ENCODE measurements around the gene SIM1.

SIM1 gene, protein sequence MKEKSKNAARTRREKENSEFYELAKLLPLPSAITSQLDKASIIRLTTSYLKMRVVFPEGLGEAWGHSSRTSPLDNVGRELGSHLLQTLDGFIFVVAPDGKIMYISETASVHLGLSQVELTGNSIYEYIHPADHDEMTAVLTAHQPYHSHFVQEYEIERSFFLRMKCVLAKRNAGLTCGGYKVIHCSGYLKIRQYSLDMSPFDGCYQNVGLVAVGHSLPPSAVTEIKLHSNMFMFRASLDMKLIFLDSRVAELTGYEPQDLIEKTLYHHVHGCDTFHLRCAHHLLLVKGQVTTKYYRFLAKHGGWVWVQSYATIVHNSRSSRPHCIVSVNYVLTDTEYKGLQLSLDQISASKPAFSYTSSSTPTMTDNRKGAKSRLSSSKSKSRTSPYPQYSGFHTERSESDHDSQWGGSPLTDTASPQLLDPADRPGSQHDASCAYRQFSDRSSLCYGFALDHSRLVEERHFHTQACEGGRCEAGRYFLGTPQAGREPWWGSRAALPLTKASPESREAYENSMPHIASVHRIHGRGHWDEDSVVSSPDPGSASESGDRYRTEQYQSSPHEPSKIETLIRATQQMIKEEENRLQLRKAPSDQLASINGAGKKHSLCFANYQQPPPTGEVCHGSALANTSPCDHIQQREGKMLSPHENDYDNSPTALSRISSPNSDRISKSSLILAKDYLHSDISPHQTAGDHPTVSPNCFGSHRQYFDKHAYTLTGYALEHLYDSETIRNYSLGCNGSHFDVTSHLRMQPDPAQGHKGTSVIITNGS

DNA sequence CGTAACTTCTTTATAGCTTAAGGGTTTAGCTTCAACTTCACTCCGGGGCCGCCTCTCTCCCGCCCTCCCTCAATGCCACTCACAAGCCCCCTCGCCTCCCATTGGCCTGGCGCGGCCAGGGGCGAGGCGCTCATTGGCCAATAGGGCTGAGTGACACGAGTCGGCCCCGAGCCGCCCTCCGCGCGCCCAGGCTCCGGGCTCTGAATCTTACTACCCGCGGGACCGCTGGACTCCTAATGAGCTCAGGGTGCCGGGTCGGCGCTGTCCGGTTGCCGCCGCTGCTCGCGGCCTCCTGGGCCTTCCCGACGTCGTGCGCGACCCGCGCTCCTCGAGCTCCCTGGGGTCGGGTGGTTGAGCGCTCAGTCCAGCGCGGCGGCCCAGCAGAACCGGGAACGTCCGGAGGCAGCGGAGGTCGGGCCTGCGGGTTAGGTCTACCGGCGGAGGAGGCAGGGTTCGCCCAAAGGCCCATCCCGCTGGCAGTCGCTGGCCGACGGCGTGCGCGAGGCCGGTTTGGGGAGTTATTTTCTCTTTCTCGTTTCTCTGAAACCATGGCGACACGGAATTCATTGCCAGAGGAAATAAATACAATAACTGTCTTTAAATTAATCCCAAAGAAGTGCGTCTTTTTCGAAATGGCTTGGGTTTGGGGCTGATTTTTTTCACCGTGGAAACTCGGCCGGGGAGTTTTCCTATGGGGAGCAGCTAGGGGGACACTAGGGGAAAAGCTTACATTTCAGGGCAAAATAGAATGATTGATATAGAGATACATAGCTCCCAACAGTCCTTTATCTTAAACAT, at the start of gene SIM1:
SIM1 (minus strand) TSS at position 19 of the 798 bp plus-strand sequence. CDS start 1,453 bp downstream, outside the sequence.
- no peak for DNase-seq

DNA sequence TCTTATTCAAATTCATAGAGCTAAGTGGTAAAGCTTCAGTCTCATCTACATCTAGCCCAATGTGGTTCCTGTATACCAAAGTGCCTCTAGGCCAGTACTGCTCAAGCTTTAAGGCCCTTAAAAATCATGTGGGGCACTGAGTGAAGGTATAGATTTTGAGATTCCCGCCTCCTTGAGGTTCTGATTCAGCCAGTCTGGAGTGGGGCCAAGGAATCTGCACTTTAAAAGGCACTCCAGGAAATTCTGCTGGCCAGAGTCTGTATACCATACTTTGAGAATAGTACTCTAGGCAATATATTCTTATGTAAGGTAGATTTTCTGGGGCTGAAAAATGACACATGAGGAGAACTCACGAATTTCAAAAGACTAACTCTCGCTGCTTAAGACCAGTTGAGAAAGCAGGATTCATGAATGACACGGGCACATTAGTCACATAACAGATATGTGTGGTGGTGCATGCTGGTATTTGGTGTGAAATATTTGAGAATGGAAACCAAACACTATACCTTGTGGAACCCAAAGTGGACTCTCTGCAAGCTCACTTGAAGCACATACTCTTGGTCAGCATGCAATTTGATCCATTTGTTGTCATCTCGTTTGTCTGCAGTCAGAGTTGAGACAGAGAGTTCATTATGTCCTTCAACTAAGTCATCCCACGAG, 47.6 kb upstream of the SIM1 start:
- no peak for DNase-seq

DNA sequence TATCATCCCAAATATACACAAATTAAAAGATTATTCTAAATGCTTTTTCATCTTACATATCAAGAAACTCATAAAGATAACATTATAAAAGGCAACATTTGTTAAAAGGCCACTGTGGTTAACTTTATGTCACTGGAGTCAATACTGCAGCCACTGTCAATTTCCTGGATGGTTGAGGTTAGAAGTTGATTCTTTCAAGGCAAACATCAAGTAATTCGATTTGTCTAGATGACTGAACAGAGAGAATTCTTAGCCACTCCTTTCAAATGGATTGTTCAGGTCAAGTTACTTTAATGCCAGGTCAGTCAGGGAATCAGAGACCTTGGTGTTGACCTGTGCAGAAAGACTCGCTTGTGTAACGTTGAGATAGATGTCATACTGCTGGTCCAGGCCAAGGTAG, 44.4 kb upstream of the SIM1 start:
- DNase-seq, result no peak

DNA sequence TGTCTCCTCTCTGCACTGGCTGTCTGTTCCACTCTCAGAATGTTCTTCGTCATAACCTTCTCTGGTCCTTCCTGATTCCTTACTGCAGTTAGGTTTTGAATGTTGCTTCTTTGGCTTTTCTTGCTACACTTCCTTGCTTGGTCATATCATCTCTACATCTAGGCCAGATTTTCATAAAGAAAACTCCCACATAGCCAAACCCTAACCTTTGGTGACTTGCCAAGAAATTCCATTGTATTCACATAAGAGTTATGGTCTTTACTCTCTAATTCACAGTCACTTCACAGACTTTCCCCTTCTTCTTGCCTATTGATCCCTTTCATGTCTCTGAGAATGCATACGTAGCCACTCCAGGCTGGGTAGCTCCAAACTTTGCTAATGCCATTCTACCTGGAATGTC, 41.9 kb upstream of the SIM1 start:
- no peak for DNase-seq

DNA sequence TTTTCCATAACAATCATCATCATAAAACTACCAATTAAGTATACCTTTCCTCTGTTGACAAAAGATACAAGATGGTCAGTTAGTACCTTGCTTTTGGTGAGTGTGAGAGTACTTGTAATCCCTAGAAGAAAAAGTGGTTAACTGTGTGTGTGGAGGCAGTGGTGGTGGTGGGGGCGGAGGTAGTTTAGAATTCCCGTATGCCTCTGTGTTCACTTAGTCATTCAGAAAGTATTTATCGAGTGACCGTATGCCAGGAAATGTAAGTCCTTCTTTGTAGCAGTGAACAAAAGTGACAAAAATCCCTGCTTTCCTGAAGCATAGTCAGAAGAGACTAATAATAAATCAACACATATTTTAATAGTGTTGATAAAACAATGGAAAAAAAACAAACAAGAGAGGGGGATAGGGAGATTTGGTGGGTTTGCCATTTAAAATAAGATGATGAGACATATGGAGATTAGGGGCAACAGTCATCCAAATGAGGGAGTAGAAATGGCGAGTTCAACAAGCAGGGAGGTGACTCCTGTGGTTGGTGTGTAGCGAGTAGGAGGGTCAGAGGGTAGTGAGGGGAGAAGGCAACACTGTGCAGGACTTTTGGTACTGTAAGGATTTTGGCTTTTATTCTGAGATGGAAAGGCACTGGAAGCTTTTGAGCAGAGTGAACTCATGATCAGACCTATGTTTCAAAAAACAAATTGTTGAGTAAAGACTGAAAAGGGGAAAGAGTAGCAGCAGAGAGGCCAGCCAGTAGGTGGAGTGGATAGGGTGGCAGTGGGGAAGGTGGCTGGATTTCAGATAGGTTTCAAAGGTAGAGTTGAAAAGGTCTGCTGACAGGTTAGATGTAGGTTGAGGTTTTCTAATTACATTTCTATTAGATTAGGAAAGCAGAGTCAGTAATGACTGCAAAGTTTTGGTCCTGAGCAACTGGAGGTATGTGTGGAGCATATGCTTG, 40.3 kb upstream of the SIM1 start:
- no peak for DNase-seq

DNA sequence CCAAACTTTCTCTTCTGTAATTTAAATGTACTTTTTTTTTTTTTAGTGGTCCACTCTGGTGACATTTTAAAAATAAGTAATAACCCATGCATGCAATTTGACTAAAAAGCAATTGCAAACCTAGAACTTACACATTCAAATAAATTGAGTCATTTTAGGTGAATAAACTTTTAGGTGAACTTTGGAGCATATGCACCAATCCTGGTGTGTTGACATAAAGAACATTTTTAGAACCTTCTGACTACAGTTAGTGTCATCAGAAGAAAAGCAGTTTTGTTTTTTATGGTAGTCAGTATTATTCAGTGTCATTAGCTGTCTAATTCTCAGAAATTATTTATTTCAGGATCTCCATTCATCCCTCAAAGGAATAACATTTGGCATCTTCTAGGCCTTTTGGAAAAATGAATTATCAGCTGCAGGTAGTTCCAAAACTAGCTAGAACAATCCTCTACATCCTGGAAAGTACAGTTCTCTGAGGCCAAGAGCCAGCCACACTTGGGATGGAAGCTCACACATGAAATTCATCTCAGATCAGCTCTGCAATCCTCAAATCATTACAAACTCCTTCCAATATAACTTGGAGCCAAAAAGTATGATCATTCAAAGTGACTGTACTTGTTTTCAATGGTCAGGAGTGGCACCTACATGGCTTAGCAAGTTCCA, 38.5 kb upstream of the SIM1 start:
- no peak for DNase-seq

DNA sequence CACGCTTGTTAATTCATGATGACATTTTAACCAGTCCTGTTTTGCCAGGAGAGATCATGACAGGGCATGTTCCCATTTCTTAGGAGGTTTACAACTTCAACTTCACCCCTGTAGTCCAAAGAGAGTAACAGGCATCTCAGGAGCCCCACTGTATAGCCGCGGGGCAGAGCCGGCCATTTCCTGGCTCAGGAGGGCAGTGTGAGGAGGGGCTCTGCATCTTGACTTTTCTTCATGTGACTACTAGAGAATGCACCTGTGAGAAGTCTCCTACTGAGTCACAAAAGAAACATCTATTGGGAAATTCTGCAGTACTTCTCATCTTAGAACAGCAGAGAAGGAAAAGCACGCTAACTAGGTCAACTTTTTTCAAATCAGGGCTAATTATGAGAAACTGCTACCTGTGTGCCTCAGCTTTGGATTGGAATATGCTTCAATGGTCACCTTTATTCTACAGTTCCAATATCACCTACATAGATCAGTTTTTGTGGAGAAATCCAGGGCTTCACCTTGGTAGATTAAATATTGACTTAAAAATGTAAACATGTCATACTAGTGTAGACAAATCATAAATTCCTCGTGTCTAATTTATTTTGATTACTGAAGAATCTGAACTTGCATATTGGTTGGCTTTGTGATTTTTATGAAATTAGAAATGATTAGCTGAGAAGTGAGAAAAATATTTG, 28.6 kb upstream of the SIM1 start:
- DNase-seq, result no peak

DNA sequence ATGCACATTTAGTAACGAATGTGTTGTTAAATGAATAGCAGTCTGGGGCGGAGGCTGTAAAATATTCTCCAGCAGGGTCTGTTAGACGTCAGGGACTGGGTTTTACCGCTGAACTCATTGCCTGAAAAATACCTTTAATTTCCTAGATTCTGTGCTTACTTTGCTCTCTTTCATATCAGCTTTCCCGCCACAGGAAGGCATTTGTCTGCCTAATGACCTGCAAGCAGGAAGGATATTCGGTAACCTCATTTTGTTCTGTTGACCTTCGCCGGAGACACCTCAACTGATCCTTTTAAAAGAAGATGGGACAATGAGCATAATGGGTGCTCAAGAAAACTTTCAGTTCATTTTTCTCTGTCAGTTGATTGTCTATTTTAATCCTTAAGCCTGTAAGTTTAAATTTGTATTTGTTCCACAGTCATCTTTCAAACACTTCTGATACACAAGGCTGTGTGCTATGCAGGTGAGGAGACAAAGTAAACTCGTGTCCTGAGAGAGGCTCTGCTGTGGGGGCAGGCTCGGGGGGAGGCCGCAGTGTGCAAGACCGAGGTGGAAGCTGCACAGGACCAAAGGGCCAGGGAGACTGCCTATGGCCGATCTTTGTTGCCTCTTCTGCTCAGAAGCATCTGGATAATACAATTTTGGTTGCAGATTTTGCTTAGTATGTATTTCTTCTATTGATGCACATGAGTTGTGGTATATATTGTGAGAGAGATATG, 27.4 kb upstream of the SIM1 start:
- no peak for DNase-seq

DNA sequence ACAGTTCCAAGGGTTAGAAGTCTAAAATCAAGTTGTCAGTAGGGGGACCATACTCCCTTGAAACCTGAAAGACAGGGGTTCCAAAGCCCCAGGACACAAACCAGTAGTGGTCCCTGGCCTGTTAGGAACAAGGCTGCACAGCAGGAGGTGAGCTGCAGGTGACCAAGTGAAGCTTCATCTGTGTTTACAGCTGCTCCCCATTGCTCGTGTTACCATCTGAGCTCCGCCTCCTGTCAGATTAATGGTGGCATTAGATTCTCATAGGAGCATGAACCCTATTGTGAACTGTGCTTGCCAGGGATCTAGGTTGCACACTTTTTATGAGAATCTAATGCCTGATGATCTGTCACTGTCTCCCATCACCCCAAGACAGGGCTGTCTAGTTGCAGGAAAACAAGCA, 25.3 kb upstream of the SIM1 start:
- DNase-seq, result no peak

DNA sequence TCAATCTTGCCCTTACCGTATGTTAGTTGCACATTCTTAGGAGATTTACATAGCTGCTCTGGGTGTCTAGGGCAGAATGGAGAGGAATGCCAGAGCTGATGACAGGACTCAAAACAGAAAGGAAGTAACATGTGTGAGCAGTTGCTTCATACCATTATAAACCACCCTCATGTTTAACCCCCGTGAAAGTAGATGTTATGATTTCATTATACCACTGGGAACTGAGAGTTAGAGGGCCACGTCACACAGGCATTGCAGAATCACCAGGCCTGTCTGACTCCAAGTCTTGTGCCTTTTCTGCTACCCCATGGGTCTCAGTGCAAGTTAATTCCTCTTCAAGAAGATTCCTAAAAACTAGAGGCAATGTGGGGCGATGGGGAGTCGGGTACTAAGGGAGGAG, 23.5 kb upstream of the SIM1 start:
- no peak for DNase-seq

DNA sequence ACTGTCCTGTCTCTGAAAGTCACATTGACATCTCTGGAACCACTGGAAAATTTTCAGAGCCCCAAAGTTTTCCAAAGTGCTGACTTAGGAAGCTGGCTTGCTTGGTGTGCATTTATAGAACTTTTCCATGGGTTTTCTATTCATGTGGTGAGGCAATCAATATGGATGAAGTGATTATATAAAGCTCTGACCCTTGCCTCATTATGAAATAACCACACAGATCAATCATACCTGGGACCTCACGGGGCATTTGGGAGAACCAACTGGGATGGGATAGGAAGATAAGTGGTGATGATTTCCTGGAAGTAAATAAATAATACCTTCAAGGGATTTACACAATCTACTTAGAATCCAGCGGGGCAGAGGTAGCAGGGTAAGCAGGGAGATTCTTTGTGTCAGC, 22.9 kb upstream of the SIM1 start:
- no peak for DNase-seq

DNA sequence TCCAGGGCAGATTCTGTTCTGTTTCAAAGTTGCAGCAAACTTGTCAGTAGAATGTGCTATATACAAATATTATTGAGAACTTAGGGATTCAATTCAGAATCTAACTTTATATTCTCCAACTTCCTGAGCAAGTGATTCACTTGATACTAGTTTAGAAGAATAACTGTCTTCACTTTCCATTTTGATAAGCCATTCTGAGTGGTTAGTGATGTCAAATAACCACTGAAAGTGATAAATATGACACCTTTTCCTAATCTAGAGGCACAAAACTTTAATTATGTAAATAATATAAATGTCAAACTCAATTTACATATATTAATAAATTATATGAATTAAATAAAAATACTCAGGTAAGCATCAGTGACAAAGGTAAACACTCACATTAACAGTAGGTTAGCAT, 20.5 kb upstream of the SIM1 start:
- no peak for DNase-seq

DNA sequence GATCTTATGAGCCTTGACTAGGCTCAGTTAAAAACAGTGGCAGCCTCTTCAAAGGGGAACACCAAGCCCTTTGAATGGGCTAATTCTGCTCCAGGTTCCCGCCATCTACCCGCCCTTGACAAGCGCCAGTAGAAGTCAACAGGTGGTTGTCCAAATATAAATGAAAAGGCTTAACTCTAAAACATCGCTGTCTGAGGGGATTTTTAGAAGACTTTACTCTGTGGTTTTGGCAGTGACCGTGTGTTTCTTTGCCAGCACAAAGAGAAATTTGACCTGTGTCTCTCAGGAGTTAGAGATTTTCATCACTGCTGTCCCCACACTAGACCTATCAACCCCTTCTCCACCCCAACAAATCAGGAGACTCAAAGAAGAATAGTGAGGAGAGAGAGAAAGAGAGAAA, 19.8 kb upstream of the SIM1 start:
- no peak for DNase-seq

DNA sequence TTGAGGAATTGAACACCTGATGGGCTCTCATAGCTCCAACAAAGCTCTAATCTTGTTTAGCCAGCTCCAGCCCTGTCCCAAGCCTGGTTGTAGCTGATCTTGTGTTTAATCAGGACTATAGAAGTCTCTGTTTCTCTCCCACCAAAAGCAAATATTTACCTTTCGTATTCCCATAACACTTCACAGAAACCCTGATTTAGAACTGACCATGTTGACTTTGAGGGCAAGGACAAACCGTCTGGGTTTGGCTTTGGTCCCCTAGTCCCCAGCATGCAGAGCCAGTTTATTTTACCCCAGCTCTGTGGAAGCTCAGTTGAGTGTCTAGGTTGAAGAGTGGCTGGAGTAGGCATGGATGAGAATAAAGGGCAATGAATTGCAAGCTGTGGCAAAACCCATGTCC, 18.0 kb upstream of the SIM1 start:
- DNase-seq, result no peak

DNA sequence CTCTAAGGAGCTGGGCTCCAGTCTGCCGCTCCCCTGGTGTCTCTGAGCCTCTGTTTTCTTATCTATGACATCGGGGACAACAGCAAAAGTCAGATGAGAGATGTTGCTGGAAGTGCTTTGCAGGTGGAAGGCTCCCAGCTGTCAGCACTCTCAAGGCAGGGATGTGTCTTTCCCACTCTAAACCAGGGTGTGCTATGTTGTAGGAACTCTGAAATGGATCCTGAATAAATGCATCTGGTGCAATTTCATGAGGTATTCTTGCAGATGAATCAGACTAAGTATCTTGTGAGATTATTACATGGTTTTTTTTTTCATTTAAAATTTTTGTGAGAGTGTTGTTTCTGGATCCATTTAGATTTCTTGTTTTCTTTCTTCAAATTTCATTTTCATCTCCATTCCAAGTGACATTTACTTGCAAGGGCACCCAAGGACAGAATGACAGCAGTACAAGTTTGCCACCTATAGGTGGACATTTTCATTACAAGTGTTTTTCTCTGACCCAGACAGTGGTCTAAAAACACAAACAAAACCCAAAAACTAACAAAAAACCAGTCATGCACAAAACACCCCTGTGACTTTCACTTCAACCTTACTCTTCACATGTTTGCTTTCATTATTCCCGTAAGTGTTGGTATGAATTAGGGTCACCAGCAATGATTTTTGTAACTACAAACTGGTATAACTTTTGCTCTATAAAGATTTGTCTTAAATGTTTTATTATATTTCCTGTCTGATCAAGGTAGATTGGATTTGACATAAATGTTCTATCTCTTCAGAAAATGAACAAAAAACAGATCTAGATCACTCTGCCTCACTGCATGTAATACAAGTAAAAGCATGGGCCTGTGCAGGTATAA, 14.7 kb upstream of the SIM1 start:
- no peak for DNase-seq

DNA sequence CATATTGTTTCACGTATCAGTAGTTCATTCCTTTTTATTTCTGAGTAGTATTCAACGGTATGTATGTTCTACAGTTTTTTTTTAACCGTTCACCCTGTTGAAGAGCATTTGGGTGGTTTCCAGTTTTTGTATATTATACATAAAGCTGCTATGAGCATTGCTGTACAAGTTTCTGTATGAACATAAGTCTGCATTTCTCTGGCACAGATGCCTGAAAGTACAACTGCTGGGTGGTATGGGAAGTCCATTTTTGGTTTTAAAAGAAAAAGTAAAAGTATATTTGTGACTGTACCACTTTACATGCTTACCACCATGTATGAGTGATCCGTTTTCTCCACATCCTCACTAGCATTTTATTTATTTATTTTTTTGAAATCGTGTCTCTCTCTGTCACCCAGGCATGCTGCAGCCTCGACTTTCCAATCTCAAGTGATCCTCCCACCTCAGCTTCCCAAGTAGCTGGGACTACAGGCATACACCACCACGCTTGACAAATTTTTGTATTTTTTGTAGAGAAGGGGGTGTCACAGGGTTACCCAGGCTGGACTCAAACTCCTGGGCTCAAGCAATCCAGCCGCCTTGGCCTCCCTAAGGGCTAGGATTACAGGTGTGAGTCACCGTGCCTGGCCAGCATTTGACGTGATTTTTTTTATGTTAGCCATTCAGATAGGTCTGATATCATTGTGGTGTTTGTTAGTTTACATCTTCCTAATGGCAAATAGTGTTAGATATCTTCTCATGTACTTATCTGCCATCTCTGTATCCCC, 11.0 kb upstream of the SIM1 start:
- no peak for DNase-seq

DNA sequence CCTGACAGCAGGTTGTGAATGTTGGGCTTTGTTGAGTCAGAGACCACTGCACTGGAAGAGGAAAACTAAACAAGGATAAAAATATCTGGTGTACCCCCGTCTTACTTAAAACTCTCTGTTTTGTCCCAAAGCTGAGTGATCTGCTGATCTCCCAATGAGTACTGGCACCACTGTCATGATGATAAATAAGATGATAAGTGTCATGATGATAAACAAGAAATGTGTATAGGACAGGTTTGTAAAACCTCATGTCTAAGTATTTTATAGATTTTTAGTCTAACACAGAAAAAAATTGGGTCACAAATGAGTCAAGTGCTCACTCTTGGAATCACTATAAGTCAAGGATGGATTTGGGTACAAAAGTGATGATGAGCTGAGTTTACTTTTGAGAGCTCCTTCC, 8.5 kb upstream of the SIM1 start:
- no peak for DNase-seq

DNA sequence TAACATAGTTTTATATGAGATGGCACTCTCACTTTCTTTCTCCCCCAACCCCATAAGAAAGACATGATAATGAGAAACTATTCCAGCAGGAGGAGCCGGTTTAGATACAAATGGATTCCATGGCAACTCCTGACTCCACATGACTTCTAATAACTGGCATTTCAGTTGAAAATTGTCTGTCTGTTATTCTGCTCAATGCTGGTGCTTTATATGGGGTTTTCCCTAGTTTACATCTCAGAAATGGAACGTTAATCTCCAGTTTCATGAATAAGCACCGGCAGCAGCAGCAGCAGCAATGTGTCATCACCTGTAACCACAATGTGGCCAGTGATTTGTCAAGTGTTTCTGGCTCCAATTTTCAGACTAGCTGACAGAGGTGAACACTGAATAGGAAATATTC, 8.0 kb upstream of the SIM1 start:
- peak; percentile 34 for DNase-seq
